Right lobe of liver (tissue), 6 donors: Measurements from ENCODE around the gene CREB3. TPM values are rescaled to one million over a fixed set of nuclear protein-coding genes. Genes with fewer than 3 reads are reported as not detected.
A peak's percentile ranks its signal among the peaks of the same experiment; 100 is the strongest.

Source experiments
- ATAC-seq, 4 donors: fragments of 200-7000 bp; cut with Tn5 transposase; one replicate each; pipeline ENCODE4 v1.9.1; 2020; ENCODE audit warnings: mild to moderate bottlenecking in 4 of 4, moderate library complexity in 4 of 4
- DNase-seq, 3 donors: peaks; one replicate each; pipeline ENCODE4 v3.0.0-alpha.2; 2020
- H3K27ac ChIP-seq, 3 donors: fragments of 200-600 bp; one replicate each; pipeline ENCODE4 v1.8.0; 2022
- H3K27me3 ChIP-seq, 2 donors: fragments of 200-600 bp; one replicate each; pipeline ENCODE4 v1.8.0; 2022
- H3K36me3 ChIP-seq, 4 donors: fragments of 200-600 bp; sonication (generic) in 1 of 4; one replicate each; pipeline versions ENCODE4 v1.5.1 to v1.8.0; 2017 to 2022; ENCODE audit warnings: control low read depth in 1 of 4
- H3K4me1 ChIP-seq, 4 donors: fragments of 200-600 bp; sonication (generic) in 1 of 4; one replicate each; pipeline versions ENCODE4 v1.5.1 to v1.8.0; 2017 to 2022; ENCODE audit warnings: control low read depth in 1 of 4
- H3K4me3 ChIP-seq, 3 donors: fragments of 200-600 bp; one replicate each; pipeline ENCODE4 v1.8.0; 2022
- H3K9me3 ChIP-seq, 4 donors: fragments of 200-600 bp; sonication (generic) in 1 of 4; one replicate each; pipeline versions ENCODE4 v1.5.1 to v1.8.0; 2017 to 2022; ENCODE audit warnings: control low read depth in 1 of 4
- CTCF ChIP-seq, 4 donors: fragments of 200-600 bp in 3 of 4; fragments of 450-650 bp in 1 of 4; IDR thresholded peaks; one replicate each; pipeline versions ENCODE4 v1.5.1 to v1.8.0; 2016 to 2022; ENCODE audit warnings: antibody characterized with exemption in 4 of 4, mild to moderate bottlenecking in 2 of 4
- POLR2A ChIP-seq: fragments of 450-650 bp; IDR thresholded peaks from one replicate; pipeline ENCODE4 v1.6.1; 2017; ENCODE audit warnings: antibody characterized with exemption, mild to moderate bottlenecking
- WGBS: methylation state at CpG from one replicate; pipeline ENCODE4 v1.1.6; 2018; ENCODE audit warnings: low coverage, low lambda C conversion rate; ENCODE audit not compliant: insufficient coverage; ENCODE audit errors: missing lambda C conversion rate; 5-methylcytosine and 5-hydroxymethylcytosine counted together
- intact Hi-C, 2 donors: fragments of 100-400 bp; cut with DNase I; formaldehyde crosslinking; loops; one replicate each; pipeline versions ENCODE4 v1.11.2 to v1.14.1; 2022
- total RNA-seq, 6 experiments: library from RNA; depleted of rRNA in 2 of 6; stranded (reverse); fragments of >200 nt in 2 of 6; fragmentation: NEBNext Ultra II Directional in 3 of 6; extraction: Animal tissue kit (Norgen Biotek cat#: 25700) in 3 of 6; gene quantifications; one replicate each; pipeline versions ENCODE4 v1.1.0 to v1.2.4, GENCODE V29; 2016 to 2023
- donor health status: DM: no; HTN: yes; CAD: no.
- donor health status: DM: no; HTN: no; CAD: no.
- donor health status: DM: no; HTN: no; CAD: no.
- donor health status: DM: no; HTN: yes; CAD: no.
- donor health status: DM: no; HTN: yes; CAD: no.

CREB3 gene
- total RNA-seq, 6 experiments from 2014 or later, result 12.1 to 35.2 (median 17.8) TPM

- peak within 1 kb of the TSS; percentile 62 to 80 (median 71) for H3K27ac ChIP-seq
- H3K36me3 ChIP-seq, result no peaks in the 10 kb centered on the region
- intact Hi-C loops, result no loop called here
- H3K4me1 ChIP-seq, result peaks cover 0 to 2% (median 0%) of the 10 kb centered on the region in 4 donors
- TF ChIP-seq CTCF (IDR thresholded peaks at IDR 0.05) (no peak), POLR2A (no peak)
- H3K4me3 ChIP-seq, result peak within 1 kb of the TSS; percentile 57 to 68 (median 63)
- no peaks in the 10 kb centered on the region for H3K27me3 ChIP-seq
- DNase-seq, result peak in 1 of 3 donors; percentile 47
- 80% methylated on average over 3 of the region's 61 CpGs for WGBS
- ATAC-seq, result peak; percentile 5 to 21 (median 12)
- no peaks in the 10 kb centered on the region for H3K9me3 ChIP-seq
These were observed 42.7 kb upstream of the CREB3 start, which contains the start of gene TPM2 for GRCh38 chr9:35689542-35690293. Gene TPM2 (minus strand): TSS chr9:35689925. CDS start chr9:35689817, 108 bp downstream.

- ATAC-seq (no peak), DNase-seq (no peak)
- no peaks in the 10 kb centered on the region for H3K27me3 ChIP-seq
- H3K4me1 ChIP-seq, result peaks cover 0 to 2% (median 0%) of the 10 kb centered on the region in 4 donors
- intact Hi-C loops, result no loop called here
- no peak for TF ChIP-seq POLR2A
- no peak for TF ChIP-seq CTCF (IDR thresholded peaks at IDR 0.05)
- peak overlapping the region; percentile 57 to 68 (median 63) for H3K4me3 ChIP-seq
- peak overlapping the region; percentile 62 to 80 (median 71) for H3K27ac ChIP-seq
- no peaks in the 10 kb centered on the region for H3K36me3 ChIP-seq
- no peaks in the 10 kb centered on the region for H3K9me3 ChIP-seq
- WGBS, result 7% methylated on average over 7 of the region's 21 CpGs
These were observed 42.2 kb upstream of the CREB3 start for GRCh38 chr9:35690294-35690613.

- peak overlapping the region; percentile 62 to 80 (median 71) for H3K27ac ChIP-seq
- TF ChIP-seq POLR2A (peak; percentile 23), CTCF (IDR thresholded peaks at IDR 0.05) (no peak)
- DNase-seq, result peak; percentile 63 to 70 (median 68)
- peak overlapping the region; percentile 57 to 68 (median 63) for H3K4me3 ChIP-seq
- peaks cover 0 to 2% (median 0%) of the 10 kb centered on the region in 4 donors for H3K4me1 ChIP-seq
- intact Hi-C loops, result no loop called here
- no peaks in the 10 kb centered on the region for H3K9me3 ChIP-seq
- no peaks in the 10 kb centered on the region for H3K27me3 ChIP-seq
- peaks cover 0 to 2% (median 0%) of the 10 kb centered on the region in 4 donors for H3K36me3 ChIP-seq
- ATAC-seq, result peak; percentile 70 to 79 (median 74)
- 1% methylated on average over 35 of the region's 61 CpGs for WGBS
These were observed 41.7 kb upstream of the CREB3 start for GRCh38 chr9:35690614-35691333.

GRCh38 chr9:35691334-35691650 lies 41.2 kb upstream of the CREB3 start:
- TF ChIP-seq POLR2A (no peak), CTCF (IDR thresholded peaks at IDR 0.05) (no peak)
- H3K27ac ChIP-seq, result peak overlapping the region in 2 of 3 donors; percentile 71 to 80
- H3K4me3 ChIP-seq, result peak overlapping the region; percentile 57 to 68 (median 63)
- H3K36me3 ChIP-seq, result peaks cover 0 to 7% (median 0%) of the 10 kb centered on the region in 4 donors
- no peaks in the 10 kb centered on the region for H3K27me3 ChIP-seq
- no peak for DNase-seq
- 57% methylated on average over 6 of the region's 10 CpGs for whole genome bisulfite sequencing
- H3K4me1 ChIP-seq, result peaks cover 0 to 2% (median 0%) of the 10 kb centered on the region in 4 donors
- ATAC-seq, result no peak
- H3K9me3 ChIP-seq, result no peaks in the 10 kb centered on the region
- intact Hi-C loops, result no loop called here
